Keratinocyte (primary cell): ENCODE measurements around the gene SIGLECL1. TPM values are rescaled to one million over a fixed set of nuclear protein-coding genes. Genes with fewer than 3 reads are reported as not detected.

Experiments
- DNase-seq: peaks from one replicate; pipeline ENCODE4 v3.0.0-alpha.2; 2011; ENCODE audit warnings: low read depth, missing footprints, low spot score
- FAIRE-seq: peaks from 2 replicates; lab custom pipeline; 2011; peaks lifted over from hg19 to GRCh38; lab: Jason Lieb, UNC
- H2AFZ ChIP-seq: 2 replicates; pipeline ENCODE4 v1.6.0; 2012; ENCODE audit warnings: low read length, control low read depth, inconsistent platforms; ENCODE audit not compliant: control insufficient read depth
- H3K27ac ChIP-seq: 2 replicates; pipeline ENCODE4 v1.5.1; 2011; ENCODE audit warnings: low read length; ENCODE audit not compliant: control insufficient read depth, insufficient read depth
- H3K27me3 ChIP-seq: 3 replicates; pipeline ENCODE4 v1.6.0; 2011; ENCODE audit warnings: low read length; ENCODE audit not compliant: control insufficient read depth, insufficient read depth; ENCODE audit errors: extremely low read depth
- H3K36me3 ChIP-seq, 2 experiments: 2 replicates in 1 of 2; 3 replicates in 1 of 2; pipeline ENCODE4 v1.5.1; 2011; ENCODE audit warnings: low read length in 2 of 2, mild to moderate bottlenecking in 1 of 2; ENCODE audit not compliant: control insufficient read depth in 2 of 2, insufficient read depth in 2 of 2; ENCODE audit errors: extremely low read depth in 1 of 2
- H3K4me1 ChIP-seq: 3 replicates; pipeline ENCODE4 v1.5.1; 2011; ENCODE audit warnings: low read length; ENCODE audit not compliant: control insufficient read depth, insufficient read depth; ENCODE audit errors: extremely low read depth
- H3K4me2 ChIP-seq: 3 replicates; pipeline ENCODE4 v1.6.0; 2011; ENCODE audit warnings: low read depth, low read length; ENCODE audit not compliant: control insufficient read depth, insufficient read depth; ENCODE audit errors: extremely low read depth
- H3K4me3 ChIP-seq, 3 experiments: fragments of 200-600 bp in 1 of 3; sonication (generic) in 1 of 3; 2 replicates in 2 of 3; 3 replicates in 1 of 3; pipeline ENCODE4 v1.5.1; 2011 to 2016; ENCODE audit warnings: low read length in 3 of 3, mild to moderate bottlenecking in 3 of 3, control low read depth in 2 of 3, inconsistent platforms in 1 of 3, low read depth in 1 of 3, mixed read lengths in 1 of 3, mixed run types in 1 of 3, moderate library complexity in 1 of 3; ENCODE audit not compliant: control insufficient read depth in 2 of 3, insufficient read depth in 2 of 3; ENCODE audit errors: extremely low read depth in 1 of 3
- H3K79me2 ChIP-seq: 2 replicates; pipeline ENCODE4 v1.6.0; 2012; ENCODE audit warnings: low read length; ENCODE audit not compliant: control insufficient read depth, insufficient read depth
- H3K9ac ChIP-seq: 3 replicates; pipeline ENCODE4 v1.6.0; 2011; ENCODE audit warnings: low read length; ENCODE audit not compliant: control insufficient read depth, insufficient read depth; ENCODE audit errors: extremely low read depth
- H3K9me1 ChIP-seq: 3 replicates; pipeline ENCODE4 v1.6.0; 2011; ENCODE audit warnings: low read length; ENCODE audit not compliant: control insufficient read depth, insufficient read depth; ENCODE audit errors: extremely low read depth
- H3K9me3 ChIP-seq: 2 replicates; pipeline ENCODE4 v1.5.1; 2012; ENCODE audit warnings: low read depth, low read length; ENCODE audit not compliant: control insufficient read depth
- H4K20me1 ChIP-seq: 3 replicates; pipeline ENCODE4 v1.6.0; 2011; ENCODE audit warnings: low read length; ENCODE audit not compliant: control insufficient read depth, insufficient read depth; ENCODE audit errors: extremely low read depth
- EZH2 ChIP-seq: IDR thresholded peaks from one replicate; pipeline ENCODE4 v1.6.1; 2012; ENCODE audit warnings: inconsistent platforms, mild to moderate bottlenecking, low read length, moderate library complexity
- dilution Hi-C: fragments of 300-500 bp; cut with MboI; formaldehyde crosslinking; loops from one replicate; pipeline ENCODE4 v1.7.0; 2020; ENCODE audit warnings: low sequenced_read_pairs; ENCODE audit not compliant: extremely low pct_ligation_motif_present
- polyA plus RNA-seq, 5 experiments: library from polyadenylated mRNA; depleted of rRNA in 3 of 5; stranded (reverse) in 3 of 5; stranded (forward) in 1 of 5; unstranded in 1 of 5; fragments of >200 nt; gene quantifications; 1 replicate in 1 of 5; 2 replicates in 3 of 5; 3 replicates in 1 of 5; pipeline versions ENCODE4 v1.2.1 to v1.2.3, GENCODE V29; 2011 to 2012; ENCODE audit warnings: missing spikeins in 2 of 5, low read depth in 1 of 5, low replicate concordance in 1 of 5
- TF ChIP-seq, protein P1 (sequence below), 3 experiments: IDR thresholded peaks in 1 of 3; conservative IDR thresholded peaks in 1 of 3; optimal IDR thresholded peaks in 1 of 3; 2 replicates in 2 of 3; 3 replicates in 1 of 3; pipeline versions ENCODE3 to v1.5.1; 2011; ENCODE audit warnings: low read length in 3 of 3, mild to moderate bottlenecking in 3 of 3, moderate library complexity in 2 of 3, control low read depth in 1 of 3, inconsistent platforms in 1 of 3; ENCODE audit not compliant: insufficient read depth in 2 of 3; ENCODE audit errors: extremely low read depth in 1 of 3

SIGLECL1 gene
- polyA plus RNA-seq, 1 donor (not counting 4 experiments of a cell fraction or from before 2014, with no cell fraction given), result not detected

DNA sequence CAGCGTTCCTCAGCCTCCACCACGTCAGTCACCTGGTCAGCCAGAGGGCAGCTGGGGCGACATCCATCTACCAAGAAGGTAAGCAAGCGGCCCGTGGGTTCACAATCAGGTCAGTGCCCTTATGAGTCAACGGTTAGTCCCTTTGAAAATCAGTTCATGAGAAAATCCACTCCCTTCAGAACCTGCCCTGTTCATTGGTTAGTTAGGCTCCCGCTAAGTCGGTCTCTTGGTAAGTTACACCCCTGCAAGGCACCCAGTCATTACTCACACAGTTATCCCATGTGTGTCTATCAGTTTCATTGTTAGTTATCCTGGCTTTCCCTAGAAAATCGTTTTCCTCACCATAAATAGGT lies 564 bp downstream of the SIGLECL1 start:
- no peaks in the 10 kb centered on the region for H3K27me3 ChIP-seq
- no peaks in the 10 kb centered on the region for H4K20me1 ChIP-seq
- no peaks in the 10 kb centered on the region for H3K79me2 ChIP-seq
- no peaks in the 10 kb centered on the region for H3K4me1 ChIP-seq
- no peak overlapping the region for H3K4me2 ChIP-seq
- dilution Hi-C loops, result no loop called here
- H3K9me3 ChIP-seq, result no peaks in the 10 kb centered on the region
- H3K9ac ChIP-seq, result no peak overlapping the region
- TF ChIP-seq, protein P1, sequence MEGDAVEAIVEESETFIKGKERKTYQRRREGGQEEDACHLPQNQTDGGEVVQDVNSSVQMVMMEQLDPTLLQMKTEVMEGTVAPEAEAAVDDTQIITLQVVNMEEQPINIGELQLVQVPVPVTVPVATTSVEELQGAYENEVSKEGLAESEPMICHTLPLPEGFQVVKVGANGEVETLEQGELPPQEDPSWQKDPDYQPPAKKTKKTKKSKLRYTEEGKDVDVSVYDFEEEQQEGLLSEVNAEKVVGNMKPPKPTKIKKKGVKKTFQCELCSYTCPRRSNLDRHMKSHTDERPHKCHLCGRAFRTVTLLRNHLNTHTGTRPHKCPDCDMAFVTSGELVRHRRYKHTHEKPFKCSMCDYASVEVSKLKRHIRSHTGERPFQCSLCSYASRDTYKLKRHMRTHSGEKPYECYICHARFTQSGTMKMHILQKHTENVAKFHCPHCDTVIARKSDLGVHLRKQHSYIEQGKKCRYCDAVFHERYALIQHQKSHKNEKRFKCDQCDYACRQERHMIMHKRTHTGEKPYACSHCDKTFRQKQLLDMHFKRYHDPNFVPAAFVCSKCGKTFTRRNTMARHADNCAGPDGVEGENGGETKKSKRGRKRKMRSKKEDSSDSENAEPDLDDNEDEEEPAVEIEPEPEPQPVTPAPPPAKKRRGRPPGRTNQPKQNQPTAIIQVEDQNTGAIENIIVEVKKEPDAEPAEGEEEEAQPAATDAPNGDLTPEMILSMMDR (optimal IDR thresholded peaks at IDR 0.05 in 1 of 3, IDR thresholded peaks at IDR 0.05 in 1 of 3, conservative IDR thresholded peaks at IDR 0.05 in 1 of 3; ENCODE audit: extremely low read depth in 1 of 3, insufficient read depth in 2 of 3, low read length in 3 of 3), result no peak
- TF ChIP-seq EZH2, result no peak
- no peak overlapping the region for H3K27ac ChIP-seq
- no peak overlapping the region for H2AFZ ChIP-seq
- DNase-seq (no peak), FAIRE-seq (no peak)
- no peaks in the 10 kb centered on the region for H3K36me3 ChIP-seq
- no peak overlapping the region for H3K4me3 ChIP-seq
- no peaks in the 10 kb centered on the region for H3K9me1 ChIP-seq

DNA sequence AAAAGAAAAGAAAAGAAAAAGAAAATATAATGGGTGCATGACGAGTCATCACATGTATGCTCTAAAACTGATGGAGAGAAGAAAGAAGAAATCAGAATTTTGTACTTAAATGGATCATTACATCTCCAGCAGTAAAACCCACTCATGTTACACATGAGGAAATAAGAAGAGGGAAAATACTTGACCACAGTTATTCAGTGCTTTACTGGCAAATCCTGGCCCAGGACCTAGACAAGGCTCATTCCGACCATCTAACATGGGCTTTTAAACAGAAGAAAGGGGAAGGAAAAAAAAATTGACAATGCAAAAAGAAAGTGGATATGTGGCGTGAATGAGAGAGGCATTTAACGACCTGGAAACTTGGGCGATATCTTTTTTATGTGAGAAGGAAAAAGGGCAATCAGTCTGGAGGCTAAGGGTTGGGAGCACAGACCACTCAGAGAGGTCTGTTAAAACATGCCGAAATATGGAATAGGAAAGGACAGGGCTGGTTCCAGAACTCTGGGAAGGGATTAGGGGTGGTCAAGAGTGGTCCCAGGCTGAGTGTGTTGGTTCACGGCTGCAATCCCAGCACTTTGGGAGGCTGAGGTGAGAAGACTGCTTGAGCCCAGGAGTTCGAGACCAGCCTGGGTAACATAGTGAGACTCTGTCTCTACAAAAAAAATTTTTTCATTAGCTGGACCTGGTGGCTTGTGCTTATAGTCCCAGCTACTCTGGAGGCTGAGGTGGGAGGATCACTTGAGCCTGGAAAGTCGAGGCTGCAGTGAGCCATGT lies 1.6 kb downstream of the SIGLECL1 start:
- no peak for TF ChIP-seq EZH2
- TF ChIP-seq, protein P1 (optimal IDR thresholded peaks at IDR 0.05 in 1 of 3, IDR thresholded peaks at IDR 0.05 in 1 of 3, conservative IDR thresholded peaks at IDR 0.05 in 1 of 3; ENCODE audit: extremely low read depth in 1 of 3, insufficient read depth in 2 of 3, low read length in 3 of 3), result no peak

More for the DNA sequence above, 1.6 kb downstream of the SIGLECL1 start:
- no peaks in the 10 kb centered on the region for H3K27me3 ChIP-seq
- no peaks in the 10 kb centered on the region for H3K36me3 ChIP-seq
- no peaks in the 10 kb centered on the region for H4K20me1 ChIP-seq
- no peak overlapping the region for H3K4me3 ChIP-seq
- H3K4me2 ChIP-seq, result no peak overlapping the region
- H3K9me1 ChIP-seq, result no peaks in the 10 kb centered on the region
- DNase-seq (no peak), FAIRE-seq (no peak)
- H3K27ac ChIP-seq, result no peak overlapping the region
- no peak overlapping the region for H2AFZ ChIP-seq
- no peaks in the 10 kb centered on the region for H3K9me3 ChIP-seq
- no peaks in the 10 kb centered on the region for H3K79me2 ChIP-seq
- no peaks in the 10 kb centered on the region for H3K4me1 ChIP-seq
- dilution Hi-C loops, result no loop called here
- H3K9ac ChIP-seq, result no peak overlapping the region
